Spleen (tissue), 11 donors: ENCODE results near the gene SSH2. TPM values are rescaled to one million over a fixed set of nuclear protein-coding genes. Genes with fewer than 3 reads are reported as not detected.

Experiments used
- DNase-seq: peaks from one replicate; pipeline ENCODE4 v3.0.0-alpha.2; 2020
- H3K27ac ChIP-seq, 8 donors: fragments of 200-600 bp; sonication (generic) in 7 of 8; 1 replicate in 4 of 8; 2 replicates in 4 of 8; pipeline versions ENCODE4 v1.5.0 to v1.8.0; 2016 to 2021; ENCODE audit warnings: inconsistent platforms in 4 of 8, mild to moderate bottlenecking in 4 of 8, moderate library complexity in 1 of 8
- H3K27me3 ChIP-seq, 7 donors: fragments of 200-600 bp; sonication (generic) in 6 of 7; replicated peaks in 1 of 7; 1 replicate in 4 of 7; 2 replicates in 3 of 7; pipeline versions ENCODE4 v1.5.0 to v1.8.0; 2016 to 2021; ENCODE audit warnings: inconsistent platforms in 3 of 7, mild to moderate bottlenecking in 1 of 7
- H3K36me3 ChIP-seq, 6 donors: fragments of 200-600 bp; sonication (generic) in 5 of 6; 1 replicate in 4 of 6; 2 replicates in 2 of 6; pipeline versions ENCODE4 v1.5.0 to v1.8.0; 2016 to 2021; ENCODE audit warnings: inconsistent platforms in 2 of 6
- H3K4me1 ChIP-seq, 6 donors: fragments of 200-600 bp; sonication (generic) in 5 of 6; 1 replicate in 3 of 6; 2 replicates in 3 of 6; pipeline versions ENCODE4 v1.5.0 to v1.8.0; 2016 to 2021; ENCODE audit warnings: inconsistent platforms in 3 of 6
- H3K4me3 ChIP-seq, 8 donors: fragments of 200-600 bp; sonication (generic) in 7 of 8; 1 replicate in 4 of 8; 2 replicates in 4 of 8; pipeline versions ENCODE4 v1.5.0 to v1.8.0; 2016 to 2021; ENCODE audit warnings: inconsistent platforms in 4 of 8, mild to moderate bottlenecking in 4 of 8, moderate library complexity in 2 of 8
- H3K9me3 ChIP-seq, 8 donors: fragments of 200-600 bp; sonication (generic) in 7 of 8; 1 replicate in 4 of 8; 2 replicates in 4 of 8; pipeline versions ENCODE4 v1.5.0 to v1.8.0; 2016 to 2021; ENCODE audit warnings: inconsistent platforms in 4 of 8
- CTCF ChIP-seq, 11 experiments: fragments of 200-600 bp in 7 of 11; fragments of 450-650 bp in 4 of 11; sonication (generic) in 4 of 11; IDR thresholded peaks in 8 of 11; conservative IDR thresholded peaks in 3 of 11; 1 replicate in 7 of 11; 2 replicates in 4 of 11; pipeline versions ENCODE4 v1.4.0 to v1.8.0; 2016 to 2021; ENCODE audit warnings: antibody characterized with exemption in 11 of 11, inconsistent platforms in 4 of 11, mild to moderate bottlenecking in 1 of 11
- POLR2A ChIP-seq, 3 donors: fragments of 450-650 bp; IDR thresholded peaks; one replicate each; pipeline ENCODE4 v1.5.1; 2017; ENCODE audit warnings: antibody characterized with exemption in 3 of 3, mild to moderate bottlenecking in 1 of 3
- POLR2AphosphoS5 ChIP-seq, 3 donors: sonication (generic); formaldehyde crosslinking; IDR thresholded peaks; one replicate each; pipeline ENCODE4 v1.5.1; 2017; ENCODE audit warnings: antibody characterized with exemption in 3 of 3
- WGBS, 5 donors: extraction: QIAGEN DNeasy Blood & Tissue Kit in 3 of 5; methylation state at CpG; one replicate each; pipeline versions ENCODE4 v1.1.5 to v1.1.7; 2013 to 2018; 5-methylcytosine and 5-hydroxymethylcytosine counted together
- intact Hi-C: fragments of 100-400 bp; cut with DNase I; formaldehyde crosslinking; loops from one replicate; pipeline ENCODE4 v1.15.0; 2023; ENCODE audit warnings: low total_unique reads
- polyA plus RNA-seq, 3 donors: library from polyadenylated mRNA; stranded (reverse); fragments of 200-250 nt; gene quantifications; one replicate each; pipeline ENCODE4 v1.2.1, GENCODE V29; 2013
- small RNA-seq, 4 donors: library from RNA; depleted of rRNA; stranded (forward); fragments of <200 nt; gene quantifications; one replicate each; pipeline ENCODE3, GENCODE V24; 2016
- total RNA-seq, 7 donors: library from RNA; depleted of rRNA in 3 of 7; stranded (reverse); fragments of >200 nt in 3 of 7; fragmentation: NEBNext Ultra II Directional in 4 of 7; extraction: Animal tissue kit (Norgen Biotek cat#: 25700) in 4 of 7; gene quantifications; one replicate each; pipeline versions ENCODE4 v1.1.0 to v1.2.1, GENCODE V29; 2016 to 2021
- donor health status: healthy with polysubstance abuse.
- donor health status: DM: no; HTN: no; CAD: no; lungs with moderate emphysema.
- donor health status: DM: no; HTN: no; CAD: no.
- donor health status: Bipolar disorder and iron deficiency.
- donor health status: healthy.
- donor health status: DM: no; HTN: no; CAD: no.
- donor health status: DM: yes; HTN: yes; CAD: no.

Gene SSH2
- total and polyA plus RNA-seq, 10 donors: 15.9 to 182 (median 113) TPM

GRCh38 chr17:29577385-29578211, 352.4 kb downstream of the SSH2 start:
- H3K27ac ChIP-seq: peak overlapping the region in 2 of 8 donors; percentile 31
- H3K36me3 ChIP-seq: peaks cover 0 to 98% (median 70%) of the 10 kb centered on the region in 6 donors
- no peak overlapping the region for H3K4me3 ChIP-seq
- WGBS, 5 donors: 73 to 87% (median 82%) methylated on average over 14 to 22 of the region's 22 CpGs
- peak; percentile 74 for DNase-seq
- TF ChIP-seq POLR2AphosphoS5 (IDR thresholded peaks at IDR 0.05): peak in 1 of 3 donors; percentile 39
- TF ChIP-seq CTCF (IDR thresholded peaks at IDR 0.05 in 8 of 11, conservative IDR thresholded peaks at IDR 0.05 in 3 of 11): no peak
- no peak for TF ChIP-seq POLR2A (IDR thresholded peaks at IDR 0.05)
- H3K4me1 ChIP-seq: peaks cover 6 to 62% (median 22%) of the 10 kb centered on the region in 6 donors
- intact Hi-C loops: no loop called here
- no peaks in the 10 kb centered on the region for H3K9me3 ChIP-seq
- H3K27me3 ChIP-seq: no peaks in the 10 kb centered on the region

- TF ChIP-seq POLR2A (IDR thresholded peaks at IDR 0.05): no peak
- TF ChIP-seq POLR2AphosphoS5 (IDR thresholded peaks at IDR 0.05): no peak
- TF ChIP-seq CTCF (IDR thresholded peaks at IDR 0.05 in 8 of 11, conservative IDR thresholded peaks at IDR 0.05 in 3 of 11): no peak
- Histone ChIP-seq H3K4me3 (no peak overlapping the region), H3K36me3 (peaks cover 0 to 98% (median 64%) of the 10 kb centered on the region in 6 donors), H3K4me1 (peaks cover 6 to 69% (median 28%) of the 10 kb centered on the region in 6 donors), H3K27ac (peak overlapping the region in 1 of 8 donors; percentile 31), H3K9me3 (no peaks in the 10 kb centered on the region), H3K27me3 (no peaks in the 10 kb centered on the region)
- 90 to 99% (median 96%) methylated on average over 5 to 9 of the region's 9 CpGs for WGBS, 5 donors
- DNase-seq: peak; percentile 56
- intact Hi-C loops: no loop called here
These were observed 353.0 kb downstream of the SSH2 start for GRCh38 chr17:29577001-29577370.

GRCh38 chr17:29576214-29577000, 353.6 kb downstream of the SSH2 start:
- H3K36me3 ChIP-seq: peaks cover 0 to 97% (median 58%) of the 10 kb centered on the region in 6 donors
- TF ChIP-seq POLR2A (IDR thresholded peaks at IDR 0.05): no peak
- TF ChIP-seq POLR2AphosphoS5 (IDR thresholded peaks at IDR 0.05): no peak
- TF ChIP-seq CTCF (IDR thresholded peaks at IDR 0.05 in 8 of 11, conservative IDR thresholded peaks at IDR 0.05 in 3 of 11): no peak
- H3K9me3 ChIP-seq: no peaks in the 10 kb centered on the region
- no peak overlapping the region for H3K27ac ChIP-seq
- intact Hi-C loops: no loop called here
- DNase-seq: peak; percentile 75
- H3K4me1 ChIP-seq: peaks cover 6 to 74% (median 31%) of the 10 kb centered on the region in 6 donors
- H3K4me3 ChIP-seq: no peak overlapping the region
- 90 to 96% (median 94%) methylated on average over 9 to 37 of the region's 37 CpGs for WGBS, 5 donors
- no peaks in the 10 kb centered on the region for H3K27me3 ChIP-seq

Small RNA genes within 50 kb of the gene (small RNA-seq; reads per million reads assigned to genes)
- 0 reads per million in 4 donors for gene RF00156
- 0 reads per million in 4 donors for gene RF01210
- gene RNU6-920P: 0 reads per million in 4 donors

Other genes with a start within 250 kb of the SSH2 start
- 1 to 10 TPM in 4 of 7 donors, under 1 TPM in 2, not detected in 1; 0.27 to 3.2 (median 1.1) TPM for gene EFCAB5, start 11.4 kb upstream of the SSH2 start, total RNA-seq
- under 1 TPM; 0.10 to 0.61 (median 0.47) TPM for gene EFCAB5, start 11.4 kb upstream of the SSH2 start, polyA plus RNA-seq
- 10 to 100 TPM; 27.0 to 39.8 (median 36.8) TPM for gene NSRP1, start 186.6 kb upstream of the SSH2 start, total RNA-seq
- gene NSRP1, start 186.6 kb upstream of the SSH2 start, polyA plus RNA-seq: 10 to 100 TPM; 15.5 to 23.3 (median 20.3) TPM